GM12878 (cell line): Measurements from ENCODE around the gene TRABD2B. TPM values are rescaled to one million over a fixed set of nuclear protein-coding genes. Genes with fewer than 3 reads are reported as not detected.

Source experiments
- ATAC-seq: fragments of 200-7000 bp; cut with Tn5 transposase; 3 replicates; pipeline ENCODE4 v1.9.1; 2020; ENCODE audit warnings: mild to moderate bottlenecking, moderate library complexity
- BruUV-seq: library from RNA; stranded (reverse); fragments of 400-500 nt; replicated peaks from 2 replicates; lab custom pipeline; 2021; lab: Mats Ljungman, UMichigan
- CTCF ChIA-PET: fragments of 300-600 bp; sonication (Branson Sonifier 250); formaldehyde crosslinking; extraction: SDS; loops from one replicate; lab custom pipeline; 2021; ENCODE audit warnings: inconsistent platforms; lab: Yijun Ruan, JAX
- POLR2A ChIA-PET: fragments of 350-600 bp; formaldehyde crosslinking; extraction: SDS; loops from one replicate; lab custom pipeline; 2021; ENCODE audit warnings: inconsistent platforms; lab: Charles Lee
- RAD21 ChIA-PET: fragments of 300-600 bp; sonication (Branson Sonifier 250); formaldehyde crosslinking; loops from one replicate; lab custom pipeline; 2023; ENCODE audit warnings: antibody characterized with exemption; ENCODE audit not compliant: unreplicated experiment; lab: Charles Lee
- SMC1A ChIA-PET: fragments of 300-600 bp; sonication (Branson Sonifier 250); formaldehyde crosslinking; loops from one replicate; lab custom pipeline; 2023; ENCODE audit not compliant: unreplicated experiment, uncharacterized antibody; lab: Charles Lee
- DNase-seq: peaks from one replicate; pipeline ENCODE4 v3.0.0-alpha.2; 2011; ENCODE audit warnings: low read depth, low spot score
- FAIRE-seq: peaks from 3 replicates; lab custom pipeline; 2011; peaks lifted over from hg19 to GRCh38; lab: Jason Lieb, UNC
- H2AFZ ChIP-seq: 2 replicates; pipeline ENCODE4 v1.6.0; 2011; ENCODE audit warnings: low read depth, low read length, control low read depth; ENCODE audit not compliant: control insufficient read depth
- H3K27ac ChIP-seq: 2 replicates; pipeline ENCODE4 v1.5.1; 2011; ENCODE audit warnings: control low read depth; ENCODE audit not compliant: control insufficient read depth, insufficient read depth
- H3K27me3 ChIP-seq, 2 experiments: replicated peaks in 1 of 2; 2 replicates each; pipeline versions ENCODE4 v1.6.0 to v1.6.1; 2011; ENCODE audit warnings: low read length in 1 of 2; ENCODE audit not compliant: control insufficient read depth in 2 of 2, insufficient read depth in 2 of 2
- H3K36me3 ChIP-seq, 2 experiments: 2 replicates each; pipeline ENCODE4 v1.5.1; 2011; ENCODE audit warnings: low read length in 1 of 2; ENCODE audit not compliant: control insufficient read depth in 2 of 2, insufficient read depth in 2 of 2
- H3K4me1 ChIP-seq: 2 replicates; pipeline ENCODE4 v1.6.1; 2011; ENCODE audit warnings: mild to moderate bottlenecking, low read length, moderate library complexity, mixed read lengths; ENCODE audit not compliant: control insufficient read depth, insufficient read depth
- H3K4me2 ChIP-seq: 2 replicates; pipeline ENCODE4 v1.6.0; 2011; ENCODE audit warnings: control low read depth; ENCODE audit not compliant: control insufficient read depth, insufficient read depth
- H3K4me3 ChIP-seq: fragments of 200-600 bp; sonication (generic); 2 replicates; pipeline ENCODE4 v1.5.1; 2016
- H3K79me2 ChIP-seq: 2 replicates; pipeline ENCODE4 v1.6.0; 2011; ENCODE audit warnings: low read length; ENCODE audit not compliant: control insufficient read depth, insufficient read depth
- H3K9ac ChIP-seq: 2 replicates; pipeline ENCODE4 v1.8.0; 2011; ENCODE audit warnings: low read length, control low read depth, mixed read lengths; ENCODE audit not compliant: control insufficient read depth, insufficient read depth
- H3K9me3 ChIP-seq: replicated peaks from 3 replicates; pipeline ENCODE4 v1.5.1; 2011; ENCODE audit warnings: mild to moderate bottlenecking, low read length; ENCODE audit not compliant: control insufficient read depth, insufficient read depth
- H4K20me1 ChIP-seq: 2 replicates; pipeline ENCODE4 v1.6.0; 2011; ENCODE audit not compliant: control insufficient read depth, insufficient read depth
- BHLHE40 ChIP-seq, 2 experiments: fragments of 450-650 bp in 1 of 2; IDR thresholded peaks; 2 replicates each; pipeline ENCODE4 v1.6.1; 2011 to 2017; ENCODE audit warnings: low read depth in 2 of 2, borderline replicate concordance in 1 of 2, improper control_type of control experiment in 1 of 2, low read length in 1 of 2, mild to moderate bottlenecking in 1 of 2
- FOS ChIP-seq: IDR thresholded peaks from 3 replicates; pipeline ENCODE4 v1.6.1; 2011; ENCODE audit warnings: borderline replicate concordance; ENCODE audit not compliant: insufficient read length; ENCODE audit errors: extremely low read depth
- IKZF2 ChIP-seq, 2 experiments: fragments of 450-650 bp; IDR thresholded peaks; 2 replicates each; pipeline ENCODE4 v1.6.1; 2017; ENCODE audit warnings: mild to moderate bottlenecking in 2 of 2, moderate library complexity in 2 of 2
- NFIC ChIP-seq: IDR thresholded peaks from 2 replicates; pipeline ENCODE4 v1.6.1; 2012; ENCODE audit warnings: low read depth, mild to moderate bottlenecking, inconsistent platforms, low read length, moderate library complexity
- WGBS: methylation state at CpG from one replicate; pipeline ENCODE4 v1.1.6; 2016; ENCODE audit warnings: low lambda C conversion rate; ENCODE audit not compliant: insufficient replicate concordance, insufficient coverage; ENCODE audit errors: missing lambda C conversion rate; 5-methylcytosine and 5-hydroxymethylcytosine counted together
- in situ Hi-C: fragments of 300-500 bp; cut with MboI; formaldehyde crosslinking; loops from 9 replicates; pipeline ENCODE4 v1.14.3; 2018; ENCODE audit warnings: mixed read lengths
- intact Hi-C: fragments of 100-400 bp; cut with micrococcal nuclease; formaldehyde crosslinking; loops from one replicate; pipeline ENCODE4 v1.14.2; 2022; ENCODE audit not compliant: unreplicated experiment
- polyA plus RNA-seq, 11 experiments: library from polyadenylated mRNA; depleted of rRNA in 4 of 11; unstranded in 6 of 11; stranded (reverse) in 5 of 11; fragments of >200 nt; fragmentation: Nextera tagmentation in 4 of 11; fragmentation: Illumina TruSeq in 1 of 11; extraction: Ambion mirVana in 4 of 11; extraction: Trizol in 1 of 11; gene quantifications; 1 replicate in 1 of 11; 2 replicates in 10 of 11; pipeline versions ENCODE4 v1.2.1 to v1.2.3, GENCODE V29; 2011 to 2016; ENCODE audit warnings: inconsistent platforms in 2 of 11, missing spikeins in 2 of 11, low read depth in 1 of 11
- total RNA-seq, 4 experiments: library from RNA; depleted of rRNA in 3 of 4; stranded (reverse); fragments of >200 nt in 3 of 4; fragmentation: Illumina TruSeq in 1 of 4; extraction: Trizol in 1 of 4; gene quantifications; 2 replicates each; pipeline versions ENCODE4 v1.2.1 to v1.2.3, GENCODE V29; 2013 to 2021
- TF ChIP-seq, protein P1 (sequence below): fragments of 450-650 bp; IDR thresholded peaks from 2 replicates; pipeline ENCODE4 v1.6.1; 2017; ENCODE audit warnings: borderline replicate concordance
- TF ChIP-seq, protein P2 (sequence below): IDR thresholded peaks from 2 replicates; pipeline ENCODE4 v1.6.1; 2011; ENCODE audit warnings: borderline replicate concordance, low read depth, mild to moderate bottlenecking, moderate library complexity, mixed read lengths, low read length; ENCODE audit not compliant: insufficient read depth; ENCODE audit errors: extremely low read length

Gene TRABD2B
- total and polyA plus RNA-seq, 10 of the 15 experiments (the other 5 are each of a cell fraction or from before 2014, with no cell fraction given), result not detected

DNA sequence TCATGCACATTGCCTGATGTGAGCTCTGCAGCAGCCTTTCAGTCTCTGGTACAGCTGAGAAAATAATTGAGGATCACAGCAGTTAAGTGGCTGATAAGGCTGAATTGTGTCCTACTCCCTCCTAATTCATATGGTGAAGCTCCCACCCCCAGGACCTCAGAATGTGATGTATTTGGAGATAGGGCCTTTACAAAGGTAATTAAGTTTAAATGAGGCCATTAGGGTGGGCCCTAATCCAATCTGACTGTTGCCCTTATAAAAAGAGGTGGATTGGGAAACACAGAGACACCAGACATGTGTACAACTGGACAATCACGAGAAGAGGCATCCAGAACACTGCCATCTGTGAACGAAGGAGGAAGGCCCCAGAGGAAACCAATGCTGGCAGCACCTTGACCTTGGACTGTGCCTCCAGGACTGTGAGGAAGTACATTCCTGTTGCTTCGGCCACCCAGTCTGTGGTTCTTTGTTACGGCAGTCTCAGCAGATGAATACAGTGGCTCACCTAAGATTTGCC, 148.1 kb downstream of the TRABD2B start:
- in situ Hi-C loops (no loop called here), intact Hi-C loops (no loop called here)
- H3K36me3 ChIP-seq, result no peaks in the 10 kb centered on the region
- SMC1A ChIA-PET, result no interaction called here
- no peak overlapping the region for H3K9ac ChIP-seq
- TF ChIP-seq NFIC, result no peak
- TF ChIP-seq FOS, result no peak
- TF ChIP-seq, protein P1, sequence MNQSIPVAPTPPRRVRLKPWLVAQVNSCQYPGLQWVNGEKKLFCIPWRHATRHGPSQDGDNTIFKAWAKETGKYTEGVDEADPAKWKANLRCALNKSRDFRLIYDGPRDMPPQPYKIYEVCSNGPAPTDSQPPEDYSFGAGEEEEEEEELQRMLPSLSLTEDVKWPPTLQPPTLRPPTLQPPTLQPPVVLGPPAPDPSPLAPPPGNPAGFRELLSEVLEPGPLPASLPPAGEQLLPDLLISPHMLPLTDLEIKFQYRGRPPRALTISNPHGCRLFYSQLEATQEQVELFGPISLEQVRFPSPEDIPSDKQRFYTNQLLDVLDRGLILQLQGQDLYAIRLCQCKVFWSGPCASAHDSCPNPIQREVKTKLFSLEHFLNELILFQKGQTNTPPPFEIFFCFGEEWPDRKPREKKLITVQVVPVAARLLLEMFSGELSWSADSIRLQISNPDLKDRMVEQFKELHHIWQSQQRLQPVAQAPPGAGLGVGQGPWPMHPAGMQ, result no peak
- no peak for TF ChIP-seq BHLHE40 (IDR thresholded peaks at IDR 0.05; ENCODE audit: borderline replicate concordance in 1 of 2, low read depth in 2 of 2, low read length in 1 of 2)
- no peak for TF ChIP-seq IKZF2 (IDR thresholded peaks at IDR 0.05)
- TF ChIP-seq, protein P2, sequence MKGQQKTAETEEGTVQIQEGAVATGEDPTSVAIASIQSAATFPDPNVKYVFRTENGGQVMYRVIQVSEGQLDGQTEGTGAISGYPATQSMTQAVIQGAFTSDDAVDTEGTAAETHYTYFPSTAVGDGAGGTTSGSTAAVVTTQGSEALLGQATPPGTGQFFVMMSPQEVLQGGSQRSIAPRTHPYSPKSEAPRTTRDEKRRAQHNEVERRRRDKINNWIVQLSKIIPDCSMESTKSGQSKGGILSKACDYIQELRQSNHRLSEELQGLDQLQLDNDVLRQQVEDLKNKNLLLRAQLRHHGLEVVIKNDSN, result no peak
- H3K79me2 ChIP-seq, result no peaks in the 10 kb centered on the region
- no TSS peak for BruUV-seq
- FAIRE-seq (no peak), ATAC-seq (no peak), DNase-seq (no peak)
- no peak overlapping the region for H3K4me3 ChIP-seq
- no peaks in the 10 kb centered on the region for H3K4me1 ChIP-seq
- CTCF ChIA-PET, result no interaction called here
- POLR2A ChIA-PET, result no interaction called here
- no peak overlapping the region for H2AFZ ChIP-seq
- RAD21 ChIA-PET, result no interaction called here
- 0% methylated on average over 4 of the region's 4 CpGs for WGBS
- no peak overlapping the region for H3K27ac ChIP-seq
- no peak overlapping the region for H3K4me2 ChIP-seq
- no peaks in the 10 kb centered on the region for H4K20me1 ChIP-seq
- no peaks in the 10 kb centered on the region for H3K9me3 ChIP-seq
- peaks cover 0 to 2% of the 10 kb centered on the region in 2 experiments; a peak in 2 of 4 replicates for H3K27me3 ChIP-seq
